Measurements from ENCODE around the gene C9orf152.

DNA sequence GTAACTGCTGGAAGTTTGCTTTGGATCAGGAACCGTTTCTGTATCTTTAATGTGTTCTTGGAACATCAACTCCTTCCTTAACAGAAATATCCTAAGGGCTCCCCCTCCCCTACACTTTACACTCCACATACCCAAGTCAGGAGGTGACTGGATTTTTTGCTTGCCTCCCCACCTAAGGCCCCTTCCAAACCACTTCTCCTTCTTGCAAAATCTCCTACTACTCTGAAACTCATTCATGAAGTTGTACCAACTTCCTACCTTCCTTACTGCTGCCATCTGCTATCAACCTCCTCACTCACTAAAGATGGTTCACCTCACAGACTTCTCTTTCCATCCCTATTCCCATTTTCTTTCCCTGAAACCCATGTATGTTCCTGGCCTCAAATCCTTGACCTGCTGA is 32.2 kb upstream of the C9orf152 start:
- TF ChIP-seq, protein P1, sequence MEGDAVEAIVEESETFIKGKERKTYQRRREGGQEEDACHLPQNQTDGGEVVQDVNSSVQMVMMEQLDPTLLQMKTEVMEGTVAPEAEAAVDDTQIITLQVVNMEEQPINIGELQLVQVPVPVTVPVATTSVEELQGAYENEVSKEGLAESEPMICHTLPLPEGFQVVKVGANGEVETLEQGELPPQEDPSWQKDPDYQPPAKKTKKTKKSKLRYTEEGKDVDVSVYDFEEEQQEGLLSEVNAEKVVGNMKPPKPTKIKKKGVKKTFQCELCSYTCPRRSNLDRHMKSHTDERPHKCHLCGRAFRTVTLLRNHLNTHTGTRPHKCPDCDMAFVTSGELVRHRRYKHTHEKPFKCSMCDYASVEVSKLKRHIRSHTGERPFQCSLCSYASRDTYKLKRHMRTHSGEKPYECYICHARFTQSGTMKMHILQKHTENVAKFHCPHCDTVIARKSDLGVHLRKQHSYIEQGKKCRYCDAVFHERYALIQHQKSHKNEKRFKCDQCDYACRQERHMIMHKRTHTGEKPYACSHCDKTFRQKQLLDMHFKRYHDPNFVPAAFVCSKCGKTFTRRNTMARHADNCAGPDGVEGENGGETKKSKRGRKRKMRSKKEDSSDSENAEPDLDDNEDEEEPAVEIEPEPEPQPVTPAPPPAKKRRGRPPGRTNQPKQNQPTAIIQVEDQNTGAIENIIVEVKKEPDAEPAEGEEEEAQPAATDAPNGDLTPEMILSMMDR (IDR thresholded peaks at IDR 0.05) = no peak
- no peak for TF ChIP-seq ZFX (IDR thresholded peaks at IDR 0.05; ENCODE audit: borderline replicate concordance)

All from 22Rv1 (cell line).